GM13977 (cell line): ENCODE results near the gene ACTR5.

Experiments
- DNase-seq: peaks from one replicate; pipeline ENCODE4 v3.0.0; 2012; ENCODE audit warnings: low spot score
- in situ Hi-C: fragments of 300-500 bp; cut with MboI; formaldehyde crosslinking; loops from one replicate; pipeline ENCODE4 v1.12.0; 2022; ENCODE audit warnings: low sequenced_read_pairs, low pct_unique_long_range_greater_than_20kb, mixed read lengths, inconsistent platforms; ENCODE audit not compliant: unreplicated experiment
- TF ChIP-seq, protein P1 (sequence below): IDR thresholded peaks from 2 replicates; pipeline ENCODE4 v1.5.1; 2012; ENCODE audit warnings: mild to moderate bottlenecking, control low read depth; ENCODE audit not compliant: insufficient read depth; ENCODE audit errors: extremely low read depth, missing control alignments

ACTR5 gene

DNA sequence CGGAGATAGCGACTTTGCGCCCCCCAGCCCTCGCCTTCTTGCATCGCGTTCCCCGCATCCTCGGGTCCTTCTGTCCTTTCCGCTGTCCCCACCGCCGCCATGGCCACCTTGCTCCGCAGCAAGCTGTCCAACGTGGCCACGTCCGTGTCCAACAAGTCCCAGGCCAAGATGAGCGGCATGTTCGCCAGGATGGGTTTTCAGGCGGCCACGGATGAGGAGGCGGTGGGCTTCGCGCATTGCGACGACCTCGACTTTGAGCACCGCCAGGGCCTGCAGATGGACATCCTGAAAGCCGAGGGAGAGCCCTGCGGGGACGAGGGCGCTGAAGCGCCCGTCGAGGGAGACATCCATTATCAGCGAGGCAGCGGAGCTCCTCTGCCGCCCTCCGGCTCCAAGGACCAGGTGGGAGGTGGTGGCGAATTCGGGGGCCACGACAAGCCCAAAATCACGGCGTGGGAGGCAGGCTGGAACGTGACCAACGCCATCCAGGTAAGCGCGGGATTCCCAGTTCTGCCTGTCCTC is 23.6 kb upstream of the ACTR5 start:
- in situ Hi-C loops, result no loop called here
- TF ChIP-seq, protein P1, sequence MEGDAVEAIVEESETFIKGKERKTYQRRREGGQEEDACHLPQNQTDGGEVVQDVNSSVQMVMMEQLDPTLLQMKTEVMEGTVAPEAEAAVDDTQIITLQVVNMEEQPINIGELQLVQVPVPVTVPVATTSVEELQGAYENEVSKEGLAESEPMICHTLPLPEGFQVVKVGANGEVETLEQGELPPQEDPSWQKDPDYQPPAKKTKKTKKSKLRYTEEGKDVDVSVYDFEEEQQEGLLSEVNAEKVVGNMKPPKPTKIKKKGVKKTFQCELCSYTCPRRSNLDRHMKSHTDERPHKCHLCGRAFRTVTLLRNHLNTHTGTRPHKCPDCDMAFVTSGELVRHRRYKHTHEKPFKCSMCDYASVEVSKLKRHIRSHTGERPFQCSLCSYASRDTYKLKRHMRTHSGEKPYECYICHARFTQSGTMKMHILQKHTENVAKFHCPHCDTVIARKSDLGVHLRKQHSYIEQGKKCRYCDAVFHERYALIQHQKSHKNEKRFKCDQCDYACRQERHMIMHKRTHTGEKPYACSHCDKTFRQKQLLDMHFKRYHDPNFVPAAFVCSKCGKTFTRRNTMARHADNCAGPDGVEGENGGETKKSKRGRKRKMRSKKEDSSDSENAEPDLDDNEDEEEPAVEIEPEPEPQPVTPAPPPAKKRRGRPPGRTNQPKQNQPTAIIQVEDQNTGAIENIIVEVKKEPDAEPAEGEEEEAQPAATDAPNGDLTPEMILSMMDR, result no peak
- peak; percentile 46 for DNase-seq

DNA sequence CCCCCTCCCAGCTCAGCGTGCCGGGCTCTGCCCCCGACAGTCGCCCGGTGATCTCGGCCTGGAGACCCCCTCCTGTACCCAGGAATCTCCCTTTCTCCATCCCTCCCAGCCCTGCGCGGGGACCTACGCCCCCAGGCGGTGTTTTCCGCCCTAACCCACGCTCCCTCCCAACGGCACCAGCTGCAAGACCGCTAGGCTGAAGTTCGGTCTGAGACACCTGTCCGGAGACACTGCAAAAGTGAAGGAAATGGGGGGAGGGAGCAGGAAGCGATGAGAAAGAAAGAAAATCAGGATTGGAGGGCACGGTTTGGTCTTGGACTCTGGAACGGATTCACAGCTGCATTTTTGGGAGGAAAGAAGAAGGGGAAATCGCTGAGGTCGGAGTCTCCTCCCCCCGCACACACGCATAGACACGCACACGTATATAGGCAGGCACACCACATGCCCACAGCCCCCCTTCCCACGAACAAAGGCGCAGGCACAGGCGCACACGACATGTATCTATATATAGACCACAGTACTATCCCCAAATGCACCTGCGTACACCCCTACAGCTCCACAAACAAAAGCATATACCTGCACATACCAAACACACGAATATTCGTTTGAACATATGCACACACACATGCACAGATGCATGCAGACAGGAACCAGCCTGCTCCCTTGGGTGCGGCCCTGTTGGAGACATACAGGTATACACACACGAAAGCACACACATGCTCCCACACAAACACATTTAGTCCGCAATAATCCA is 22.9 kb upstream of the ACTR5 start:
- in situ Hi-C loops, result no loop called here
- TF ChIP-seq, protein P1, result no peak
- peak; percentile 60 for DNase-seq

DNA sequence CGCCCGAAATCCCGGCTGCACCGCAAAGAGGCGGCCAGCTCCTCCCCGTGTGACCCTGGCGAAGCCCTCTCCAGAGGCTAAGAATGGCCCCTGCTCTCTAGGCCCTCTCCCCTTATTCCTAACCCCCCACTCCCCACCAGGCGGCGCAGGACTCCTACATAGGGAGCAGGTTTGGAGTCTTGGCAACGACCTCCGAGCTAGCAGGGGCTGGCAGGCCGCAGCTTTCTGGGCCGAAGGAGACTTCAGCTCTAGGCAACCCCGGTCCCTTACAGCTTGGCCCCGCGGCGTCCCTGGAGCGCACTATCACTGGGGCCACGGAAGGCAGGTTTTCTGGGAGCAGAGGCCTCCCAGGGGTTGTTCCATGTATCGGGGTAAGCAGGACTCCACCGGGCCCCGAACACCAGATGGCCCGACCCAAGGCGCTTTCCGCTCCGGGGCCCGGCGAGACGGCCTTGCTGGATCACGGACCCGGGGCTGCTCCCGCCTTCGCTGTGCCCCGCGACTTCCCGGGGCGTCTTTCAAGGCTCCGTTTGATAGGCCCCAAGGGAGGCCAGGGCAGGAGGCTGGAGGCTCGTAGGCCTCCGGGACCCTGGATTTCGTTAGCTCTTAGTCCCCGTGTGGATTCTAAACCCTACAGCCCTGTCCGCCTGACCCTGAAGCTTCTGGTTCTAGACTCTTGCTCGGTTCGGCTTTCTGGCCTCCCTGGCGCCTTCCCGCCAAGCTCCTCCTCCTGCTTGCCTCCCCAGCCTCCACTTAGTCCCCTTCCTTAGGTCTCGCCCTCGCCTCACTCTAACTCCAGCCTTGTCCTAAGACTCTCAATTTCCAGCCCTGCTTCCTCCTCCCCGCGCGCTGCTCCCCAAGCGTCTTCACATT is 22.1 kb upstream of the ACTR5 start:
- TF ChIP-seq, protein P1, result peak; percentile 53
- in situ Hi-C loops, result no loop called here
- peak; percentile 73 for DNase-seq

DNA sequence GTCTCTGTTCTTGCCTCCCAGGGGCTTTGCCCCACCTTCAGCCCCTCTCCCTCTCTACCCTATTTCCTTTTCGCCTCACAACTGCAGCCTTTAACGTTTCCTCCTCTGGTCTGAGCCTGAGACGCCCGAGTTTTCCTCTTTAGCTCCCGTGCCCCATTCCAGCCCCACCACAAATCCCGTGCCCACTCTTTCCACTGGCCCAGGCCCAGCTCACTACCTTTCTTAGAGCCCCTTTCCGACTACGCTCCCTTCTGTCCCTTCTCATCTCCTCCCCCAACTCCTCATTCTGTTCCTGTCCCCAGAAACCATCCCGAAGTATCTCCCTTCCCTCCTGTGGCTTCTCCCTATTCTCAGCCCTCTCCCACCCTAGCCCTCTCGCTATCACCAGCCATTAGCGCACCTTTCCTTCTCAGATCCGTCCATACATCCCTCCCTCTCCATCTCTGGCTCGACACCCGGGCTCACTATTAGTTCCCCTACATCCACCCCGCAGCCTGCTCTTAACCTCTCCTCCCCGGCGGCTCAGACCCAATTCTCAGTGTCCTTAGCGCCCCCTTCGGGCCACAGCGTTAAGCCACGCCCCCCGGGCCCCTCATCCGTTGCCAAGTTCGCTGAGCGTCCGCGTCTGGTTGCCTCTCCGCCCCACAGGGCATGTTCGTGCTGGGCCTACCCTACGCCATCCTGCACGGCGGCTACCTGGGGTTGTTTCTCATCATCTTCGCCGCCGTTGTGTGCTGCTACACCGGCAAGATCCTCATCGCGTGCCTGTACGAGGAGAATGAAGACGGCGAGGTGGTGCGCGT is 21.3 kb upstream of the ACTR5 start:
- DNase-seq, result peak; percentile 81
- TF ChIP-seq, protein P1, result peak; percentile 54
- in situ Hi-C loops, result no loop called here

DNA sequence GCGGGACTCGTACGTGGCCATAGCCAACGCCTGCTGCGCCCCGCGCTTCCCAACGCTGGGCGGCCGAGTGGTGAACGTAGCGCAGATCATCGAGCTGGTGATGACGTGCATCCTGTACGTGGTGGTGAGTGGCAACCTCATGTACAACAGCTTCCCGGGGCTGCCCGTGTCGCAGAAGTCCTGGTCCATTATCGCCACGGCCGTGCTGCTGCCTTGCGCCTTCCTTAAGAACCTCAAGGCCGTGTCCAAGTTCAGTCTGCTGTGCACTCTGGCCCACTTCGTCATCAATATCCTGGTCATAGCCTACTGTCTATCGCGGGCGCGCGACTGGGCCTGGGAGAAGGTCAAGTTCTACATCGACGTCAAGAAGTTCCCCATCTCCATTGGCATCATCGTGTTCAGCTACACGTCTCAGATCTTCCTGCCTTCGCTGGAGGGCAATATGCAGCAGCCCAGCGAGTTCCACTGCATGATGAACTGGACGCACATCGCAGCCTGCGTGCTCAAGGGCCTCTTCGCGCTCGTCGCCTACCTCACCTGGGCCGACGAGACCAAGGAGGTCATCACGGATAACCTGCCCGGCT is 20.6 kb upstream of the ACTR5 start:
- in situ Hi-C loops, result no loop called here
- no peak for DNase-seq
- TF ChIP-seq, protein P1, result no peak
